Colonic mucosa (tissue), 4 donors: Measurements from ENCODE around the gene HRG. TPM values are rescaled to one million over a fixed set of nuclear protein-coding genes. Genes with fewer than 3 reads are reported as not detected.

Source experiments
- DNase-seq: peaks from one replicate; pipeline ENCODE4 v3.0.0-alpha.2; 2020
- H3K27ac ChIP-seq: fragments of 200-600 bp; one replicate; pipeline ENCODE4 v1.8.0; 2021
- H3K27me3 ChIP-seq: fragments of 200-600 bp; one replicate; pipeline ENCODE4 v1.8.0; 2021
- H3K36me3 ChIP-seq: fragments of 200-600 bp; one replicate; pipeline ENCODE4 v1.8.0; 2021
- H3K4me1 ChIP-seq: fragments of 200-600 bp; one replicate; pipeline ENCODE4 v1.8.0; 2021; ENCODE audit warnings: mild to moderate bottlenecking
- H3K4me3 ChIP-seq: fragments of 200-600 bp; one replicate; pipeline ENCODE4 v1.8.0; 2021
- H3K9ac ChIP-seq, 2 donors: one replicate each; pipeline ENCODE4 v1.7.0; 2013; ENCODE audit warnings: control low read depth in 2 of 2, low read depth in 2 of 2, low read length in 2 of 2
- H3K9me3 ChIP-seq: fragments of 200-600 bp; one replicate; pipeline ENCODE4 v1.8.0; 2021
- CTCF ChIP-seq: fragments of 200-600 bp; IDR thresholded peaks from one replicate; pipeline ENCODE4 v1.8.0; 2022; ENCODE audit warnings: antibody characterized with exemption, mild to moderate bottlenecking
- intact Hi-C: fragments of 100-400 bp; cut with DNase I; formaldehyde crosslinking; loops from one replicate; pipeline ENCODE4 v1.14.1; 2022
- total RNA-seq, 2 donors: library from RNA; stranded (reverse); fragmentation: NEBNext Ultra II Directional in 1 of 2; extraction: Animal tissue kit (Norgen Biotek cat#: 25700) in 1 of 2; gene quantifications; one replicate each; pipeline ENCODE4 v1.2.1, GENCODE V29; 2021
- donor health status: healthy.
- donor health status: DM: no; HTN: no; CAD: no.
- donor health status: DM: no; HTN: no; CAD: no.

Gene HRG
- total RNA-seq, 2 donors from 2014 or later, result 0.25 TPM; not detected in 1

GRCh38 chr3:186653080-186653707 is 12.6 kb upstream of the HRG start:
- no peaks in the 10 kb centered on the region for H3K36me3 ChIP-seq

DNA sequence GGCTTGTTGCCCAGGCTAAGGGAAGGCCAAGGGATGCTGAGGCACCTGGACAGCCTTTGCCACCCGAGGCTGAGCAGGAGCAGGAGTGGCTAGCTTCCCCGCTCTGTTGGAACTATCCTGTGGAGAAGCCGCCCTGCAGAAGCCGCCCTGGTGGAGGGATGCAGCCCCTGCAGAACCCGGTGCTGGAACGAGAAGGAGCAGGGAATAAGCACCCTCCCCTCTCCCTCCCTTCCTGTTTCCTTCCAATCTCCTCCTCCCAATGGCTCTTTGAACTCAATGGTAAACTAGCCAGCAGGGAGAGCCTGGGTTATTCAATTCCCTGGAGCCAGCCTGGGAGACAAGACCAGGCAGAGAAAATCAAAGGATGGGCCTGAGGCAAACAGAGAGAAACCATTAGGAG is 11.8 kb upstream of the HRG start:
- TF ChIP-seq CTCF, result no peak
- H3K36me3 ChIP-seq, result no peaks in the 10 kb centered on the region
- no peak overlapping the region for H3K27ac ChIP-seq
- H3K9me3 ChIP-seq, result no peaks in the 10 kb centered on the region
- no peak for DNase-seq
- H3K9ac ChIP-seq, result no peak overlapping the region
- no peaks in the 10 kb centered on the region for H3K27me3 ChIP-seq
- H3K4me1 ChIP-seq, result no peaks in the 10 kb centered on the region
- no peak overlapping the region for H3K4me3 ChIP-seq
- intact Hi-C loops, result no loop called here

More at GRCh38 chr3:186653080-186653707, 12.6 kb upstream of the HRG start:
- no peak for TF ChIP-seq CTCF
- Histone ChIP-seq H3K27ac (no peak overlapping the region), H3K27me3 (no peaks in the 10 kb centered on the region), H3K9ac (no peak overlapping the region), H3K4me1 (no peaks in the 10 kb centered on the region), H3K4me3 (no peak overlapping the region), H3K9me3 (no peaks in the 10 kb centered on the region)
- no peak for DNase-seq
- intact Hi-C loops, result no loop called here

DNA sequence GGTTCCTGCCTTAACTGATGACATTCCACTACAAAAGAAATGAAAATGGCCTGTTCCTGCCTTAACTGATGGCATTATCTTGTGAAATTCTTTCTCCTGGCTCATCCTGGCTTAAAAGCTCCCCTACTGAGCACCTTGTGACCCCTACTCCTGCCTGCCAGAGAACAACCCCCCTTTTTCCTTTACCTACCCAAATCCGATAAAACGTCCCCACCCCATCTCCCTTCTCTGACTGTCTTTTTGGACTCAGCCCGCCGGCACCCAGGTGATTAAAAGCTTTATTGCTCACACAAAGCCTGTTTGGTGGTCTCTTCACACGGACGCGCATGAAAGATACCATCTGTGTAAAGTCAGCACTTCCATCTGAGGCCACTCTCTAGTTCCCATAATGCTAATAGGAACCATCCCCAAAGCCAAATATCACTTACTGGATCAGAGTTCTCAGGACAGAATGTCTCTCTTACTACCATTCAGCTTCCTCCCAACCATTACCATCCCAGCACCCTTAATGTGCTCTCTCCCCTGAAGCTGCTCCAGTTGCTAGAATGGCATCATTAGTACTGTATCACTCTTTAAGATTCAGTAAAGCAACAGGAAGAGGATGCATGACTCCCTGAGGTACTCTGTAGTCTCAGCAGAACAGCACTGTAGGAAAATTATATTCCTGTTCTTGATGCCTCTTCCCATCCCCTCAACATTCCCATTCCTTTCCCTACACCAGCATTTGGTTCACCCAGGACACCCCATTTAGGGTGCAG is 2.3 kb upstream of the HRG start:
- no peaks in the 10 kb centered on the region for H3K4me1 ChIP-seq
- no peak overlapping the region for H3K4me3 ChIP-seq
- intact Hi-C loops, result no loop called here
- TF ChIP-seq CTCF, result no peak
- H3K9ac ChIP-seq, result no peak overlapping the region
- H3K36me3 ChIP-seq, result no peaks in the 10 kb centered on the region
- H3K27me3 ChIP-seq, result no peaks in the 10 kb centered on the region
- no peak overlapping the region for H3K27ac ChIP-seq
- no peak for DNase-seq
- no peaks in the 10 kb centered on the region for H3K9me3 ChIP-seq

- no peaks in the 10 kb centered on the region for H3K9me3 ChIP-seq
- H3K4me3 ChIP-seq, result no peak overlapping the region
- H3K9ac ChIP-seq, result no peak overlapping the region
- H3K27ac ChIP-seq, result no peak overlapping the region
- H3K27me3 ChIP-seq, result no peaks in the 10 kb centered on the region
- H3K4me1 ChIP-seq, result no peaks in the 10 kb centered on the region
- H3K36me3 ChIP-seq, result no peaks in the 10 kb centered on the region
- no peak for DNase-seq
- intact Hi-C loops, result no loop called here
- TF ChIP-seq CTCF, result no peak
Measured at GRCh38 chr3:186664119-186664495, 1.7 kb upstream of the HRG start.

DNA sequence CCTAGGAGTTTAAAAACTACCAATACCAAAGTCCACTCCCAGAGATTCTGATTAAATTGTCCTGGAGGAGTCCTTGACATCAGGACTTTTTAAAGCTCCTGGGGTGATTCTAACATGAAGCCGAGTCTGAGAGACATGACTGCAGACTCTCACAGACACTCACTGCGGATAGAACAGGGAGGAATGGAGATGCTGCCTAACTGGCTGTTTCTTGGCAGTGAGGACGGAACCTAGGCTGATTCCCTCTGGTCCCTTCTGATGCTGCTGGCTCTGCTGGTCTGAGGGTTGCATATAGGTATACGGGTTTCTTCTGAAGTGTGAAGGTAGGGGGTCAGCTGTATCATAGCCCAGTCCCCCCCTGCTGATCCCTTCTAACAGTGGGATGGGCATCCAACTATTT is 1.3 kb upstream of the HRG start:
- no peak overlapping the region for H3K27ac ChIP-seq
- no peaks in the 10 kb centered on the region for H3K9me3 ChIP-seq
- intact Hi-C loops, result no loop called here
- DNase-seq, result no peak
- no peak overlapping the region for H3K9ac ChIP-seq
- no peaks in the 10 kb centered on the region for H3K27me3 ChIP-seq
- TF ChIP-seq CTCF, result no peak
- no peak overlapping the region for H3K4me3 ChIP-seq
- no peaks in the 10 kb centered on the region for H3K36me3 ChIP-seq
- no peaks in the 10 kb centered on the region for H3K4me1 ChIP-seq
